GM10266 (cell line): ENCODE measurements around the gene FHIT.

Experiments used
- DNase-seq: peaks from one replicate; pipeline ENCODE4 v3.0.0; 2012; ENCODE audit errors: extremely low spot score
- TF ChIP-seq, protein P1 (sequence below): IDR thresholded peaks from 2 replicates; pipeline ENCODE4 v1.5.1; 2012; ENCODE audit warnings: mild to moderate bottlenecking, low read depth; ENCODE audit not compliant: control insufficient read depth, insufficient read depth; ENCODE audit errors: missing control alignments

Gene FHIT

GRCh38 chr3:60136601-60137000 lies 1114.7 kb downstream of the FHIT start:
- no peak for DNase-seq

GRCh38 chr3:60135474-60135873 lies 1115.8 kb downstream of the FHIT start:
- DNase-seq: no peak
- TF ChIP-seq, protein P1, sequence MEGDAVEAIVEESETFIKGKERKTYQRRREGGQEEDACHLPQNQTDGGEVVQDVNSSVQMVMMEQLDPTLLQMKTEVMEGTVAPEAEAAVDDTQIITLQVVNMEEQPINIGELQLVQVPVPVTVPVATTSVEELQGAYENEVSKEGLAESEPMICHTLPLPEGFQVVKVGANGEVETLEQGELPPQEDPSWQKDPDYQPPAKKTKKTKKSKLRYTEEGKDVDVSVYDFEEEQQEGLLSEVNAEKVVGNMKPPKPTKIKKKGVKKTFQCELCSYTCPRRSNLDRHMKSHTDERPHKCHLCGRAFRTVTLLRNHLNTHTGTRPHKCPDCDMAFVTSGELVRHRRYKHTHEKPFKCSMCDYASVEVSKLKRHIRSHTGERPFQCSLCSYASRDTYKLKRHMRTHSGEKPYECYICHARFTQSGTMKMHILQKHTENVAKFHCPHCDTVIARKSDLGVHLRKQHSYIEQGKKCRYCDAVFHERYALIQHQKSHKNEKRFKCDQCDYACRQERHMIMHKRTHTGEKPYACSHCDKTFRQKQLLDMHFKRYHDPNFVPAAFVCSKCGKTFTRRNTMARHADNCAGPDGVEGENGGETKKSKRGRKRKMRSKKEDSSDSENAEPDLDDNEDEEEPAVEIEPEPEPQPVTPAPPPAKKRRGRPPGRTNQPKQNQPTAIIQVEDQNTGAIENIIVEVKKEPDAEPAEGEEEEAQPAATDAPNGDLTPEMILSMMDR: no peak

More at GRCh38 chr3:60136601-60137000, 1114.7 kb downstream of the FHIT start:
- TF ChIP-seq, protein P1: no peak

- no peak for DNase-seq
- TF ChIP-seq, protein P1: no peak
Observed at GRCh38 chr3:60133269-60134162, 1117.7 kb downstream of the FHIT start.

- no peak for DNase-seq
- TF ChIP-seq, protein P1: no peak
Observed at GRCh38 chr3:60131618-60132017, 1119.6 kb downstream of the FHIT start.

DNA sequence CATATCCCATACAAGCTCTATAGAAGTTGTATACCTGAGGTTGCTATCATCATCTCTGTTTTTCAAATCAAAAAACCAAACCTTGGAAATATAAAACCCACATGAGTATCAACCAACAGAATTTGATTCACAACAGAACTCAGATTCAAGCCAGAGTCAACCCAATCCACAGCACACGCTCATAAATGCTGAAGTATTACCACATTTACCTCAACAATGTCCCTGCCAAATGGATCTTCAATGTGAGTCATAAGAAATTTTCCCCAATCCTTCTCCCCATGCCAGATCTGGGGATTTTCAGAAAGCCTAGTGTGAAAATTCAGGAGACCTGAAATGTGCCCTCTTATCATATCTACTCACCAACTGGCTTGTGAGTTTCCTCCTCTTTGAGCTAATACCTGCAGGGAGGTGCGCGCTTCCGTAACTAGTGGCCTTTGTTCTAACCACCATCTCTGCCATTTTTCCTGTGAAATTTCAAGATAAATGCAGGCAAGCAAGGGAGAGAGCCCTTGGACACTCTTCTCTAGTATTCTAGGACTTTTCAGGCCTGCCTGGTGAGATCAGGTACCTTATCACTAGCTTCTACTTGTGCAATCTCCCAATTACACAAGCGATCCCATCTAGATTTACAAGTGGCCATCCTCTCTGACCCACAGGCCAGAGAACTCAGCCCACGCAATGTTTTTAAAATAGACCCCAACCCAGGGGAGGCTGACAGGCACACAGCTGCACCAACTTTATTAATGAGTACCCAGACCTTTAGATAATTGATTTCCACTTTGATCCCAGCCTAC lies 1124.5 kb downstream of the FHIT start:
- no peak for DNase-seq
- TF ChIP-seq, protein P1: no peak

GRCh38 chr3:60125686-60126085 lies 1125.6 kb downstream of the FHIT start:
- TF ChIP-seq, protein P1: no peak
- DNase-seq: no peak
